ENCODE data around the gene SLC24A4. TPM values are rescaled to one million over a fixed set of nuclear protein-coding genes. Genes with fewer than 3 reads are reported as not detected.

SLC24A4 gene
- total RNA-seq, 4 donors from 2014 or later, result 0.08 to 0.37 (median 0.22) TPM

GRCh38 chr14:92493492-92493891, 170.5 kb downstream of the SLC24A4 start:
- intact Hi-C loops (cut with DNase I; ENCODE audit: low total_unique reads), result no loop called here
- H3K4me3 ChIP-seq (ENCODE audit: low read depth, poor library complexity, severe bottlenecking), result no peak overlapping the region
- WGBS, 2 donors, result 89 to 93% methylated on average over 16 of the region's 16 CpGs
- TF ChIP-seq, protein P1, sequence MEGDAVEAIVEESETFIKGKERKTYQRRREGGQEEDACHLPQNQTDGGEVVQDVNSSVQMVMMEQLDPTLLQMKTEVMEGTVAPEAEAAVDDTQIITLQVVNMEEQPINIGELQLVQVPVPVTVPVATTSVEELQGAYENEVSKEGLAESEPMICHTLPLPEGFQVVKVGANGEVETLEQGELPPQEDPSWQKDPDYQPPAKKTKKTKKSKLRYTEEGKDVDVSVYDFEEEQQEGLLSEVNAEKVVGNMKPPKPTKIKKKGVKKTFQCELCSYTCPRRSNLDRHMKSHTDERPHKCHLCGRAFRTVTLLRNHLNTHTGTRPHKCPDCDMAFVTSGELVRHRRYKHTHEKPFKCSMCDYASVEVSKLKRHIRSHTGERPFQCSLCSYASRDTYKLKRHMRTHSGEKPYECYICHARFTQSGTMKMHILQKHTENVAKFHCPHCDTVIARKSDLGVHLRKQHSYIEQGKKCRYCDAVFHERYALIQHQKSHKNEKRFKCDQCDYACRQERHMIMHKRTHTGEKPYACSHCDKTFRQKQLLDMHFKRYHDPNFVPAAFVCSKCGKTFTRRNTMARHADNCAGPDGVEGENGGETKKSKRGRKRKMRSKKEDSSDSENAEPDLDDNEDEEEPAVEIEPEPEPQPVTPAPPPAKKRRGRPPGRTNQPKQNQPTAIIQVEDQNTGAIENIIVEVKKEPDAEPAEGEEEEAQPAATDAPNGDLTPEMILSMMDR (IDR thresholded peaks at IDR 0.05), result no peak
- no peak for TF ChIP-seq POLR2A (IDR thresholded peaks at IDR 0.05)
- DNase-seq (ENCODE audit: low spot score in 2 of 2), result peak in 1 of 2 donors; percentile 81

GRCh38 chr14:92494512-92494911, 171.5 kb downstream of the SLC24A4 start:
- WGBS, 2 donors, result 74 to 77% methylated on average over 4 of the region's 4 CpGs
- intact Hi-C loops (cut with DNase I; ENCODE audit: low total_unique reads), result no loop called here
- no peak overlapping the region for H3K4me3 ChIP-seq (ENCODE audit: low read depth, poor library complexity, severe bottlenecking)
- TF ChIP-seq, protein P1 (IDR thresholded peaks at IDR 0.05), result no peak
- no peak for TF ChIP-seq POLR2A (IDR thresholded peaks at IDR 0.05)
- DNase-seq (ENCODE audit: low spot score in 2 of 2), result no peak

GRCh38 chr14:92495027-92495426, 172.1 kb downstream of the SLC24A4 start:
- intact Hi-C loops (cut with DNase I; ENCODE audit: low total_unique reads), result no loop called here
- peak in 1 of 2 donors; percentile 76 for DNase-seq (ENCODE audit: low spot score in 2 of 2)
- WGBS, 2 donors, result 69 to 72% methylated on average over 6 of the region's 6 CpGs
- TF ChIP-seq, protein P1 (IDR thresholded peaks at IDR 0.05), result no peak
- no peak for TF ChIP-seq POLR2A (IDR thresholded peaks at IDR 0.05)
- H3K4me3 ChIP-seq (ENCODE audit: low read depth, poor library complexity, severe bottlenecking), result no peak overlapping the region

GRCh38 chr14:92496191-92496857, 173.4 kb downstream of the SLC24A4 start:
- TF ChIP-seq, protein P1 (IDR thresholded peaks at IDR 0.05), result no peak
- no peak for TF ChIP-seq POLR2A (IDR thresholded peaks at IDR 0.05)
- intact Hi-C loops (cut with DNase I; ENCODE audit: low total_unique reads), result no loop called here
- 76 to 82% methylated on average over 6 of the region's 6 CpGs for WGBS, 2 donors
- no peak overlapping the region for H3K4me3 ChIP-seq (ENCODE audit: low read depth, poor library complexity, severe bottlenecking)
- DNase-seq (ENCODE audit: low spot score in 2 of 2), result peak in 1 of 2 donors; percentile 48

- peak in 1 of 2 donors; percentile 31 for DNase-seq (ENCODE audit: low spot score in 2 of 2)
- intact Hi-C loops (cut with DNase I; ENCODE audit: low total_unique reads), result no loop called here
- TF ChIP-seq POLR2A (IDR thresholded peaks at IDR 0.05), result no peak
- TF ChIP-seq, protein P1 (IDR thresholded peaks at IDR 0.05), result no peak
- no peak overlapping the region for H3K4me3 ChIP-seq (ENCODE audit: low read depth, poor library complexity, severe bottlenecking)
- WGBS, 2 donors, result 92 to 95% methylated on average over 8 of the region's 8 CpGs
Measured at GRCh38 chr14:92497391-92497790, 174.4 kb downstream of the SLC24A4 start.

GRCh38 chr14:92499234-92499633, 176.3 kb downstream of the SLC24A4 start:
- no peak for DNase-seq (ENCODE audit: low spot score in 2 of 2)
- H3K4me3 ChIP-seq (ENCODE audit: low read depth, poor library complexity, severe bottlenecking), result no peak overlapping the region
- 85 to 93% methylated on average over 3 of the region's 3 CpGs for WGBS, 2 donors
- no peak for TF ChIP-seq POLR2A (IDR thresholded peaks at IDR 0.05)
- TF ChIP-seq, protein P1 (IDR thresholded peaks at IDR 0.05), result no peak
- intact Hi-C loops (cut with DNase I; ENCODE audit: low total_unique reads), result no loop called here
